Heart left ventricle (tissue), 16 donors: ENCODE data around the gene ZNF546. TPM values are rescaled to one million over a fixed set of nuclear protein-coding genes. Genes with fewer than 3 reads are reported as not detected.

ENCODE experiments used
- ATAC-seq, 4 donors: fragments of 200-7000 bp; cut with Tn5 transposase; one replicate each; pipeline ENCODE4 v1.9.1; 2020 to 2022; ENCODE audit warnings: moderate library complexity in 4 of 4, mild to moderate bottlenecking in 3 of 4, moderate number of reproducible peaks in 1 of 4
- DNase-seq, 5 donors: peaks; one replicate each; pipeline ENCODE4 v3.0.0-alpha.2; 2020
- H3K27ac ChIP-seq, 12 donors: fragments of 200-600 bp; sonication (generic) in 4 of 12; one replicate each; pipeline versions ENCODE4 v1.5.0 to v1.8.0; 2016 to 2022; ENCODE audit warnings: mild to moderate bottlenecking in 2 of 12
- H3K27me3 ChIP-seq, 9 donors: fragments of 200-600 bp; sonication (generic) in 2 of 9; one replicate each; pipeline versions ENCODE4 v1.5.1 to v1.8.0; 2016 to 2022; ENCODE audit warnings: mild to moderate bottlenecking in 3 of 9
- H3K36me3 ChIP-seq, 9 donors: fragments of 200-600 bp; sonication (generic) in 2 of 9; one replicate each; pipeline versions ENCODE4 v1.5.0 to v1.8.0; 2018 to 2022; ENCODE audit warnings: mild to moderate bottlenecking in 2 of 9
- H3K4me1 ChIP-seq, 12 donors: fragments of 200-600 bp; sonication (generic) in 4 of 12; one replicate each; pipeline versions ENCODE4 v1.5.0 to v1.8.0; 2016 to 2022; ENCODE audit warnings: mild to moderate bottlenecking in 3 of 12
- H3K4me3 ChIP-seq, 12 donors: fragments of 200-600 bp; sonication (generic) in 4 of 12; one replicate each; pipeline versions ENCODE4 v1.5.0 to v1.8.0; 2017 to 2022; ENCODE audit warnings: mild to moderate bottlenecking in 9 of 12, moderate library complexity in 4 of 12
- H3K9me3 ChIP-seq, 12 donors: fragments of 200-600 bp; sonication (generic) in 4 of 12; one replicate each; pipeline versions ENCODE4 v1.5.0 to v1.8.0; 2016 to 2022; ENCODE audit warnings: mild to moderate bottlenecking in 1 of 12
- POLR2A ChIP-seq, 2 donors: fragments of 450-650 bp; IDR thresholded peaks; one replicate each; pipeline ENCODE4 v1.6.1; 2017; ENCODE audit warnings: antibody characterized with exemption in 2 of 2, mild to moderate bottlenecking in 2 of 2, moderate library complexity in 2 of 2
- WGBS, 4 donors: extraction: QIAGEN DNeasy Blood & Tissue Kit in 2 of 4; methylation state at CpG; one replicate each; pipeline versions ENCODE4 v1.1.5 to v1.1.7; 2013 to 2018; 5-methylcytosine and 5-hydroxymethylcytosine counted together
- intact Hi-C, 10 donors: fragments of 100-400 bp; cut with DNase I; formaldehyde crosslinking; loops; one replicate each; pipeline versions ENCODE4 v1.11.1 to v1.14.2; 2022
- long read RNA-seq, 3 donors: library from polyadenylated mRNA; unstranded; transcript quantifications; one replicate each; pipeline ENCODE4 v2.0.0, GENCODE V29; 2020 to 2021
- polyA plus RNA-seq, 2 donors: library from polyadenylated mRNA; stranded (reverse); fragments of 200-250 nt; gene quantifications; one replicate each; pipeline ENCODE4 v1.2.3, GENCODE V29; 2013
- total RNA-seq, 9 donors: library from RNA; depleted of rRNA in 2 of 9; stranded (reverse); fragments of >200 nt in 2 of 9; fragmentation: NEBNext Ultra II Directional in 3 of 9; extraction: Animal tissue kit (Norgen Biotek cat#: 25700) in 3 of 9; gene quantifications; one replicate each; pipeline versions ENCODE4 v1.1.0 to v1.2.4, GENCODE V29; 2016 to 2023
- TF ChIP-seq, protein P1 (sequence below), 12 donors: fragments of 200-600 bp; sonication (generic) in 4 of 12; IDR thresholded peaks; one replicate each; pipeline versions ENCODE4 v1.5.0 to v1.8.0; 2018 to 2022; ENCODE audit warnings: antibody characterized with exemption in 12 of 12, mild to moderate bottlenecking in 5 of 12
- donor health status: ischemic (EF 13 %, LVEDD 7.1; RV severe dilation, severe dysfunction).
- donor health status: healthy with polysubstance abuse.
- donor health status: DM: no; HTN: yes; CAD: no.
- donor health status: DM: no; HTN: no; CAD: no.
- donor health status: ischemic (EF 25% LVEDD 6.9; RV normal size, moderate dysfunction).
- donor health status: ischemic (EF 25% LVEDD 5.7; RV mildly dilated, moderate dysfunction).
- donor health status: healthy.
- donor health status: DM: yes; HTN: yes; CAD: no.
- donor health status: ischemic (EF 35%, LVEDD 5.7; RV mildly dilated, moderate dysfunction).
- donor health status: nonischemic (EF 11% LVEDD 7.7; RV severe dilation, severe dysfunction).
- donor health status: DM: yes; HTN: yes; CAD: no.
- donor health status: PGD.
- donor health status: ischemic (EF 29% LVEDD 5.4; RV normal size, mild dysfunction).
- donor health status: nonischemic (EF 23%, LVEDD 6.1; RV moderate dilation, normal function).

Gene ZNF546
- 10 to 100 TPM in 3 of 9 donors, 1 to 10 TPM in 6; 4.2 to 14.4 (median 9.2) TPM for total RNA-seq
- 1 to 10 TPM; 1.4 to 4.5 TPM for polyA plus RNA-seq
- long read RNA-seq, donor 1, transcript ZNF546-207 (7 exons, 3,426 nt): major isoform, 5 of 7 reads
- long read RNA-seq, donor 1, partial matches to known transcripts: 0 of 7 reads
- long read RNA-seq, donor 1, other reads (novel, unspliced or antisense): 1 of 7 reads
- long read RNA-seq, donor 2, full-length matches to known transcripts: 4 of 7 reads
- long read RNA-seq, donor 2, partial matches to known transcripts: 0 of 7 reads
- long read RNA-seq, donor 2, other reads (novel, unspliced or antisense): 3 of 7 reads
- long read RNA-seq, donor 3, partial matches to known transcripts: 1 of 4 reads
- long read RNA-seq, donor 3, other reads (novel, unspliced or antisense): 0 of 4 reads

DNA sequence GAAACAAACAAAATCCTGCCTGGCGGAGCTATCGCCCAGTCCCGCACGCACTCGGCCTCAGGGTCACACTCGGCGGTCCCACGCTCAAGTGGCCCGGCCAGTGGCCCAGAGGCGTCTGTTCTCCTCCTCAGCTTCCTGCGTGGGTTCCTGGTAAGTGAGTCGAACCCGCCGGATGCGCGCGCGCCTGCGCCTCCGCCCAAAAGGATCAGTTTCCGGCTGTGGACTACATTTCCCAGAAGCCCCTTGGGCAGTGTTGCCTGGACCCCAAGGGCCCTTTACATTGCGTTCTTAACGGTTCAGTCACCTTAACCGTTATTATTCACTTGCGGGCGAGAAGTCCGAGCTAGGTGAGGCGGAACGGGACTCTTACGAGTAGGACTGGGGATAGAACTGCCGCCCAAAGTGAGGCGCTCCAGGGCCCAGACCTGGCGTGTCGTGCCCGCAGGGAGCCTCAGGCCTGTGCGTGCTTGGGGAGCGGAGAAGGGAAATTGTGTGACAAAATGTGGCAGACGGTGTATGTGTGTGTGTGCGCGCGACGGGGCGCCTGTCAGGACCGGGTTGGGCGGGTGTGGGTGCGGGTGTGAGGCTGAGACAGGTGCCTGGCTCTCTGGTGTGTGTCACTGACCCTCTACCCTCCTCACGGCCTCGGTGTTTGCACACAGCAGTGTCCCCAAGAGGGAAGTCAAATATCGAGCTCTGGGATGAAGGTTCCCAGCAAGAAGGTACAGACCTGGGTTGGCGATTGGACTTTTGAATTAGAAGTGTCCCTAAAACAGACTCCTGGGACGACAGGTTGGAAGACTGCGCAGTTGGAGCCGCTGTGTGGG, at the start of gene ZNF546:
ZNF546 (plus strand) TSS at position 250 of the 827 bp plus-strand sequence. CDS start 1,267 bp downstream, outside the sequence.
- Histone ChIP-seq H3K27me3 (no peaks in the 10 kb centered on the region), H3K4me3 (peak within 1 kb of the TSS; percentile 49 to 84 (median 74)), H3K4me1 (peaks cover 0 to 22% (median 15%) of the 10 kb centered on the region in 12 donors), H3K9me3 (peaks cover 0 to 12% (median 2%) of the 10 kb centered on the region in 12 donors), H3K27ac (peak within 1 kb of the TSS; percentile 73 to 96 (median 89)), H3K36me3 (peaks cover 0 to 23% (median 0%) of the 10 kb centered on the region in 9 donors)
- intact Hi-C loops: loop anchor here in 3 of 10 donors (2.0 to 5.0 kb wide), 2 partner anchors 26 to 60 kb away; partner anchors contain the start of genes PSMC4 (in 3 of the 3) and ZNF780B (in 1 of the 3)
- ATAC-seq: peak; percentile 97 to 99 (median 98)
- WGBS, 4 donors: 4 to 6% (median 5%) methylated on average over 43 to 53 of the region's 53 CpGs
- peak; percentile 93 to 96 (median 94) for DNase-seq
- TF ChIP-seq POLR2A (IDR thresholded peaks at IDR 0.05): peak; percentile 67 to 94
- TF ChIP-seq, protein P1, sequence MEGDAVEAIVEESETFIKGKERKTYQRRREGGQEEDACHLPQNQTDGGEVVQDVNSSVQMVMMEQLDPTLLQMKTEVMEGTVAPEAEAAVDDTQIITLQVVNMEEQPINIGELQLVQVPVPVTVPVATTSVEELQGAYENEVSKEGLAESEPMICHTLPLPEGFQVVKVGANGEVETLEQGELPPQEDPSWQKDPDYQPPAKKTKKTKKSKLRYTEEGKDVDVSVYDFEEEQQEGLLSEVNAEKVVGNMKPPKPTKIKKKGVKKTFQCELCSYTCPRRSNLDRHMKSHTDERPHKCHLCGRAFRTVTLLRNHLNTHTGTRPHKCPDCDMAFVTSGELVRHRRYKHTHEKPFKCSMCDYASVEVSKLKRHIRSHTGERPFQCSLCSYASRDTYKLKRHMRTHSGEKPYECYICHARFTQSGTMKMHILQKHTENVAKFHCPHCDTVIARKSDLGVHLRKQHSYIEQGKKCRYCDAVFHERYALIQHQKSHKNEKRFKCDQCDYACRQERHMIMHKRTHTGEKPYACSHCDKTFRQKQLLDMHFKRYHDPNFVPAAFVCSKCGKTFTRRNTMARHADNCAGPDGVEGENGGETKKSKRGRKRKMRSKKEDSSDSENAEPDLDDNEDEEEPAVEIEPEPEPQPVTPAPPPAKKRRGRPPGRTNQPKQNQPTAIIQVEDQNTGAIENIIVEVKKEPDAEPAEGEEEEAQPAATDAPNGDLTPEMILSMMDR (IDR thresholded peaks at IDR 0.05): no peak

DNA sequence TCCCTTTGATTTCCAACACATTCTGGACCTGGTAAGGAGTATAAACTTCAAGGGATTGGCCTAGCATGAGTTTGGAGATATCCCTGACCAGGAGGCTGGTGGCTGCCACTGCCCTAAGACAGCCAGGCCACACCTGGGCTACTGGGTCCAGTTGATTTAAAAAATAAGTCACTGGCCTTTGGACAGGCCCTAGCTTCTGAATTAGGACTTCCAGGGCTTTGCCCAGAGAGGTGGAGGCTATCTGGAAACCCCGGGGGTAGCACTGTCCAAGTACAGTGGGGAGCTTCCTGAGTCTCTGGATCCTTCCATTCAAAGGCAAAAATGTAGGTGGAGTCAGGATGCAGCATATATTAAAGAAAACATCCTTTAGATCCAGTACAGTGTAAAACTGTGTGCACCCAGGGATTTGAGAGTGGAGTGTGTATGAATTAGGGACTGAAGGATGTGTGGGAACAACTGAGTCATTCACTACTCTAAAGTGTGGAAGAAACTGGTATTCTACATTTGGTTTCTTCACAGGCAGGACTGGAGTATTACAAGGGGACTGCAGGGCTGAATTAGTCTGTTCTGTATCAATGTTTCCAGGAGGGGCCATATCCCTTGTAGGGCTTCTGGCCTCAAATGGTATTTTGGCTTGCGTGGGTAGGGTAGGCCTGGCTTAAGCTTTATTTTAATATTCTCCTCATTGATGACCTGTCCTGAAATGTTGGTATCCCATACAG, 47.7 kb upstream of the ZNF546 start:
- WGBS, 4 donors: 75 to 80% (median 76%) methylated on average over 2 of the region's 2 CpGs
- Histone ChIP-seq H3K4me3 (no peak overlapping the region), H3K27me3 (peaks cover 0 to 44% (median 0%) of the 10 kb centered on the region in 9 donors), H3K36me3 (no peaks in the 10 kb centered on the region), H3K9me3 (no peaks in the 10 kb centered on the region), H3K4me1 (peaks cover 0 to 30% (median 0%) of the 10 kb centered on the region in 12 donors), H3K27ac (no peak overlapping the region)
- ATAC-seq (no peak), DNase-seq (no peak)
- TF ChIP-seq POLR2A (IDR thresholded peaks at IDR 0.05): no peak
- TF ChIP-seq, protein P1 (IDR thresholded peaks at IDR 0.05): no peak
- intact Hi-C loops: no loop called here

DNA sequence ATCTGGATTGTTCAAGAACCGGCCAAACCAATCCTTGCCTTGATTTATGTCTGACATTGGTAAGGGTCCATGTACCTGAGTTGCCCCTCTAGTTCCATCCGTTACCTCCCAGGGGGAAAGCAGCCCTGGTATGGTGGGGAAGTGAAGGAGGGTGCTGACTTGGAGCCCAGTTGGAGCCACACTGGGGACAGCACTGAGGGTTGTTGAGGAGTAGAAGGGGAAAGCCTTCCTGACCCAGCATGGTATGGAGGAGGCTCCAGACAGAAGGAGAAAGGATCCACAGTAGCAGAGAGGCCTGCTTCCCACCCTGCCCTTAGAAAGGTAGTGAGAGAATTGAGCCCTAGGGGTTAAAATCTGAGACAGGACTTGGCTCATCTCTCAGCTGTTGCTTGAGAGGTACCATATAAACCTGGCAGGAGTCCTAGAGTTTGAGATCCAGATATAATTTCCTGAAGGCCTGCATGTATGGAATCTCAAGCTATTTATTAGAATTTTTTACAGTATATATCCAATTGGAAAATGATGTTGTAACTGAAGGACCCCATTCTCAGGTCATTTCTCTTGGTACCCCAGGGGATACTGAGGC, 45.7 kb upstream of the ZNF546 start:
- no peak for ATAC-seq
- Histone ChIP-seq H3K27ac (no peak overlapping the region), H3K27me3 (peaks cover 0 to 47% (median 0%) of the 10 kb centered on the region in 9 donors), H3K4me1 (peaks cover 0 to 17% (median 0%) of the 10 kb centered on the region in 12 donors), H3K4me3 (no peak overlapping the region), H3K9me3 (no peaks in the 10 kb centered on the region), H3K36me3 (no peaks in the 10 kb centered on the region)
- intact Hi-C loops: no loop called here
- 87 to 98% (median 93%) methylated on average over 2 of the region's 2 CpGs for WGBS, 4 donors
- TF ChIP-seq, protein P1 (IDR thresholded peaks at IDR 0.05): no peak
- no peak for TF ChIP-seq POLR2A (IDR thresholded peaks at IDR 0.05)
- DNase-seq: no peak
